NB4 (cell line): Measurements from ENCODE around the gene DCDC2.

Experiments used
- CTCF ChIP-seq: IDR thresholded peaks from one replicate; pipeline ENCODE4 v1.5.1; 2012; ENCODE audit warnings: low read depth, low read length
- POLR2A ChIP-seq: IDR thresholded peaks from 2 replicates; pipeline ENCODE4 v1.6.1; 2011; ENCODE audit warnings: mild to moderate bottlenecking; ENCODE audit not compliant: insufficient read length; ENCODE audit errors: extremely low read depth

- no peak for TF ChIP-seq CTCF
- TF ChIP-seq POLR2A, result no peak
Observed at GRCh38 chr6:24284006-24284405, 73.9 kb downstream of the DCDC2 start.
